BE2C (cell line): ENCODE measurements around the gene C22orf23.

ENCODE experiments used
- DNase-seq: peaks from one replicate; pipeline ENCODE4 v3.0.0-alpha.2; 2020
- H3K27me3 ChIP-seq: fragments of 250-450 bp; sonication (Bioruptor Pico); 2 replicates; pipeline ENCODE4 v1.5.1; 2020; ENCODE audit warnings: mild to moderate bottlenecking
- H3K36me3 ChIP-seq: fragments of 250-450 bp; sonication (Bioruptor Pico); 2 replicates; pipeline ENCODE4 v1.5.1; 2020; ENCODE audit warnings: mild to moderate bottlenecking
- H3K4me1 ChIP-seq: fragments of 250-450 bp; sonication (Bioruptor Pico); 2 replicates; pipeline ENCODE4 v1.5.1; 2020
- H3K4me3 ChIP-seq: 2 replicates; pipeline ENCODE4 v1.5.1; 2011; ENCODE audit warnings: low read depth, low read length
- H3K9me3 ChIP-seq: fragments of 250-450 bp; sonication (Bioruptor Pico); 2 replicates; pipeline ENCODE4 v1.5.1; 2020
- TF ChIP-seq, protein P1 (sequence below): IDR thresholded peaks from 2 replicates; pipeline ENCODE4 v1.5.1; 2012; ENCODE audit warnings: mild to moderate bottlenecking, low read depth, low read length

Gene C22orf23

GRCh38 chr22:37983860-37984791, 30.7 kb upstream of the C22orf23 start, which contains the start of gene SOX10:
SOX10 (minus strand) TSS chr22:37984555; CDS start chr22:37983784, 771 bp downstream.
- Histone ChIP-seq H3K4me3 (no peak within 1 kb of the TSS), H3K9me3 (no peaks in the 10 kb centered on the region)

GRCh38 chr22:37982938-37983859, 29.8 kb upstream of the C22orf23 start:
- DNase-seq: no peak
- no peak overlapping the region for H3K4me3 ChIP-seq
- TF ChIP-seq, protein P1, sequence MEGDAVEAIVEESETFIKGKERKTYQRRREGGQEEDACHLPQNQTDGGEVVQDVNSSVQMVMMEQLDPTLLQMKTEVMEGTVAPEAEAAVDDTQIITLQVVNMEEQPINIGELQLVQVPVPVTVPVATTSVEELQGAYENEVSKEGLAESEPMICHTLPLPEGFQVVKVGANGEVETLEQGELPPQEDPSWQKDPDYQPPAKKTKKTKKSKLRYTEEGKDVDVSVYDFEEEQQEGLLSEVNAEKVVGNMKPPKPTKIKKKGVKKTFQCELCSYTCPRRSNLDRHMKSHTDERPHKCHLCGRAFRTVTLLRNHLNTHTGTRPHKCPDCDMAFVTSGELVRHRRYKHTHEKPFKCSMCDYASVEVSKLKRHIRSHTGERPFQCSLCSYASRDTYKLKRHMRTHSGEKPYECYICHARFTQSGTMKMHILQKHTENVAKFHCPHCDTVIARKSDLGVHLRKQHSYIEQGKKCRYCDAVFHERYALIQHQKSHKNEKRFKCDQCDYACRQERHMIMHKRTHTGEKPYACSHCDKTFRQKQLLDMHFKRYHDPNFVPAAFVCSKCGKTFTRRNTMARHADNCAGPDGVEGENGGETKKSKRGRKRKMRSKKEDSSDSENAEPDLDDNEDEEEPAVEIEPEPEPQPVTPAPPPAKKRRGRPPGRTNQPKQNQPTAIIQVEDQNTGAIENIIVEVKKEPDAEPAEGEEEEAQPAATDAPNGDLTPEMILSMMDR: 0 out of 2 replicates have a peak, but pooled peaks have one; percentile 4
- H3K4me1 ChIP-seq: no peaks in the 10 kb centered on the region
- no peaks in the 10 kb centered on the region for H3K9me3 ChIP-seq
- H3K36me3 ChIP-seq: no peaks in the 10 kb centered on the region
- no peaks in the 10 kb centered on the region for H3K27me3 ChIP-seq

More at GRCh38 chr22:37983860-37984791, 30.7 kb upstream of the C22orf23 start, which contains the start of gene SOX10:
- Histone ChIP-seq H3K27me3 (no peaks in the 10 kb centered on the region), H3K36me3 (no peaks in the 10 kb centered on the region), H3K4me1 (no peaks in the 10 kb centered on the region)
- DNase-seq: no peak
- TF ChIP-seq, protein P1: no peak

GRCh38 chr22:37982151-37982785, 28.9 kb upstream of the C22orf23 start:
- TF ChIP-seq, protein P1: no peak
- no peaks in the 10 kb centered on the region for H3K36me3 ChIP-seq
- no peaks in the 10 kb centered on the region for H3K9me3 ChIP-seq
- H3K4me1 ChIP-seq: no peaks in the 10 kb centered on the region
- no peaks in the 10 kb centered on the region for H3K27me3 ChIP-seq
- H3K4me3 ChIP-seq: no peak overlapping the region
- no peak for DNase-seq

GRCh38 chr22:37981282-37982011, 28.0 kb upstream of the C22orf23 start:
- TF ChIP-seq, protein P1: no peak

DNA sequence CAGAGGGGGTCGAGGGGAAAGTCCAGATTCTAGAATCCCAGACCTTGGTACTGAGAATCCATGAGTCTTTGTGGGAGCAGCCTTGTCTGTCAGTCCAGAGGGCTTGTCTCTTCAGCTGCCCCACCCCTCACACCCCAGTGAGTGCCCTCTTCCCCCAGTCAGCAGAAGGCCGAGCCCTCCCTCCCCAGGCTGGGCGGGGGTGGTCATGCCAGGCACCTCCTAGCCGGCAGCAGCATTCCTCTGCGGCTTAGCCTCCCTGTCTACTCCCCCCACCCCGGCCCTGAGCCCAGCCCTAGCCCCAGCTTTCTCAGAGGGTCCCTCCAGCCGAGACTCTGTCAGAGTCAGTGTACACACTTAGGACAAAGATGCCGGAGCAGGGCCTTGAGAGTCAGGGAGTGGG, 26.4 kb upstream of the C22orf23 start:
- Histone ChIP-seq H3K4me3 (no peak overlapping the region), H3K27me3 (no peaks in the 10 kb centered on the region), H3K4me1 (no peaks in the 10 kb centered on the region), H3K36me3 (no peaks in the 10 kb centered on the region), H3K9me3 (no peaks in the 10 kb centered on the region)
- no peak for DNase-seq
- TF ChIP-seq, protein P1: no peak

More at GRCh38 chr22:37981282-37982011, 28.0 kb upstream of the C22orf23 start:
- Histone ChIP-seq H3K27me3 (no peaks in the 10 kb centered on the region), H3K9me3 (no peaks in the 10 kb centered on the region), H3K4me3 (no peak overlapping the region), H3K36me3 (no peaks in the 10 kb centered on the region), H3K4me1 (no peaks in the 10 kb centered on the region)
- DNase-seq: no peak
